NT2/D1 (cell line): ENCODE measurements around the gene PGGHG.

ENCODE experiments used
- SUZ12 ChIP-seq: IDR thresholded peaks from 2 replicates; pipeline ENCODE4 v1.6.1; 2011; ENCODE audit not compliant: insufficient read length, insufficient read depth; ENCODE audit errors: extremely low read depth
- YY1 ChIP-seq: IDR thresholded peaks from 2 replicates; pipeline ENCODE4 v1.6.1; 2011; ENCODE audit not compliant: insufficient read length, insufficient read depth
- ZNF274 ChIP-seq: IDR thresholded peaks from 2 replicates; pipeline ENCODE4 v1.6.1; 2011; ENCODE audit warnings: mild to moderate bottlenecking, low read depth, low read length

DNA sequence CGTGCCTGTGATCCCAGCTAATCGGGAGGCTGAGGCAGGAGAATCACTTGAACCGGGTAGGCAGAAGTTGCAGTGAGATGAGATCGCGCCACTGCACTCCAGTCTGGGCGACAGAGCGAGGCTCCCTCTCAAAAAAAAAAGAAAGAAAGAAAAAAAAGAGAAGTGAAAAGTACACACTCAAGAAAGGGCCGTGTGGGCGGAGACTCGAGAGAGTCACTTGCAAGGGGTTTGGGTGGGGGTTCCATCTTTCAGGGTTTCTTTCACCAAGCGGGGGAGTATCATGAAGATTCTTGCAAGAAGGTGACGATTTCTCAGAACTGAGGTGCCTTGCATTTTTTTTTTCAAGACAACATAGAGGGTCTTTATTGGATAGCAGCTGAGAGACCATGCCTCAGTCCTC is 14.4 kb downstream of the PGGHG start:
- no peak for TF ChIP-seq ZNF274
- TF ChIP-seq YY1 = no peak
- no peak for TF ChIP-seq SUZ12
